Posterior vena cava (tissue), 2 donors: ENCODE data around the gene HIVEP1. TPM values are rescaled to one million over a fixed set of nuclear protein-coding genes. Genes with fewer than 3 reads are reported as not detected.
"Not testable (repeated sequence)": the region's sequence is repeated elsewhere in the genome, so short reads cannot be mapped to it uniquely, and the experiment has no call there.

Source experiments
- DNase-seq: peaks from one replicate; pipeline ENCODE4 v3.0.0-alpha.2; 2020; ENCODE audit warnings: low spot score
- intact Hi-C, 2 donors: fragments of 100-400 bp; cut with DNase I; formaldehyde crosslinking; loops; one replicate each; pipeline versions ENCODE4 v1.14.1 to v1.14.2; 2022 to 2023
- total RNA-seq, 2 donors: library from RNA; stranded (reverse); fragmentation: NEBNext Ultra II Directional; extraction: Animal tissue kit (Norgen Biotek cat#: 25700); gene quantifications; one replicate each; pipeline ENCODE4 v1.2.1, GENCODE V29; 2021
- donor health status: DM: yes; HTN: yes; CAD: no.
- donor health status: DM: yes; HTN: yes; CAD: no.

HIVEP1 gene
- total RNA-seq, 2 donors from 2014 or later: 29.0 to 35.2 TPM

DNA sequence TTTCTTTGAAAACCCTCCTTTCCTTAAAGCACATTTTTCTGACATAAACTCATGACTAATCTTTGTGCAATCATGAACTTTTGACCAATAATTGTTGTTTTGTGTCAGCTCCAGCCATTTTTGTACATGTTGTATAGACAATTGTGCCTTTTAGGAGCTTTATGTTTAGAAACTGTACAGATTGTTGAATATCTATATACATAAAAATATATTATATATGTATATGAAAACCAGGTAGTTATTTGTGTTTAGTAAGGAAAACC lies 152.3 kb downstream of the HIVEP1 start:
- intact Hi-C loops: no loop called here
- DNase-seq: no peak

DNA sequence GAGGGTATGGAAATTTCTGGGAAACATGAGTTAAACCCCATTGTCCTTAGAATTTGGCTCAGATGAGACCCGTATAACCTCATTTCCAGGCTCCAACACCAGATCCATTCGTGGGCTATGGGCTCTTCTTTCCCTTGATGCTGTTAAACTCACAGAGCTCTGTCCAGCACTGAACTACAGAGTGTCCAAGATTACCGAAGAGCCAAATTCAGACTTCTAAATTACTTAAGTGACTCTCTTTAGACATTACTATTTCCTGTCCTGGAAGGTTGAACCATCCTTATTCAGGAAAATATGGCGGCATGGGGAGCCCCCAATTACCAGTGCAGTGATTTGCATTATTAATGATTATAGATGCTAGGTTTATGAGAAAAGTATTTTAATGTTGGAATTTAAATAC lies 153.2 kb downstream of the HIVEP1 start:
- intact Hi-C loops: no loop called here

DNA sequence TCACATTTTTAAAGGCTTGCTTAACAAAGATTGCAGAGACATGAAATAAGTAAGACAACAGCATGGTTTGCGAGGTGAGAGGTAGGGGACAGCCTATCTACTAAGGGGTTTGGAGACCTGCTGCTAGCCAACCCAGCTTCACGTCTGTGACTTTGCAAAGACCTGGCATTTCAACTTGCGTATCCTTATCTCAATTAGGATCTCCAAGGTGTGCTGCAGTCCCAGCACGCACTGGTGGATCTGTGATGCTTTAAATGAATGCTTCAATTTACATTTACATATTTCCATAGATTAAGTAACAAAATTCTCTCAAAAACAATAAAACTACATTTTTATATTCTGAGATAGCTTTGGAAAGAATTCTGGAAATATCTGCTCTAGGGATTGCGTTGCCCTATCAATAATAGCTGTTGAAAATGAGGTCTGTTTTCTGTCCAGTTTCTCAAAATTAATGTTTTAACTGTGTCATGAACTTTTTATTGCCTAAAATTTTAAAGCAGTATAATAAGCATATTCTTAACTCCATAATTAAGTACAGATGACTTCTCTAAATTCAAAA lies 153.7 kb downstream of the HIVEP1 start:
- intact Hi-C loops: no loop called here
- DNase-seq: no peak

More for the DNA sequence above, 153.2 kb downstream of the HIVEP1 start:
- DNase-seq: no peak

DNA sequence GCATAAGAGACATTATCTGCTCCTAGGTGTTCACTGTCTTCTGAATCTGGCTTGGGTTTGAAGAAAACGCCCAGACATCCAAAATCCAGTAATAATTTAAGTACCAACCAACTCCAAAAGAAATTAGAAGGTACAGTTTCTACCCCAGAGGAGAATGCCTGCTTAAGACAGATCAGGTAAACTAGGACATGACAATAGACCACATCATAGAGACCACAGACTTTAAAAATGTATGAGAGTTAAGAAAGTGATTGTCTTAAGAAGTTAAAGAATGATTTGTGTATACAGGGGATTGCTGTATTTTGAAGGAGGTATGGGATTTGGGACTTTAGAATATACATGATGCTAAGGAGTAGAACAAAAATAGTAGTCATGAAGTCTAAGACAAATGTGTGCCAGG lies 157.3 kb downstream of the HIVEP1 start:
- no peak for DNase-seq
- intact Hi-C loops: no loop called here

DNA sequence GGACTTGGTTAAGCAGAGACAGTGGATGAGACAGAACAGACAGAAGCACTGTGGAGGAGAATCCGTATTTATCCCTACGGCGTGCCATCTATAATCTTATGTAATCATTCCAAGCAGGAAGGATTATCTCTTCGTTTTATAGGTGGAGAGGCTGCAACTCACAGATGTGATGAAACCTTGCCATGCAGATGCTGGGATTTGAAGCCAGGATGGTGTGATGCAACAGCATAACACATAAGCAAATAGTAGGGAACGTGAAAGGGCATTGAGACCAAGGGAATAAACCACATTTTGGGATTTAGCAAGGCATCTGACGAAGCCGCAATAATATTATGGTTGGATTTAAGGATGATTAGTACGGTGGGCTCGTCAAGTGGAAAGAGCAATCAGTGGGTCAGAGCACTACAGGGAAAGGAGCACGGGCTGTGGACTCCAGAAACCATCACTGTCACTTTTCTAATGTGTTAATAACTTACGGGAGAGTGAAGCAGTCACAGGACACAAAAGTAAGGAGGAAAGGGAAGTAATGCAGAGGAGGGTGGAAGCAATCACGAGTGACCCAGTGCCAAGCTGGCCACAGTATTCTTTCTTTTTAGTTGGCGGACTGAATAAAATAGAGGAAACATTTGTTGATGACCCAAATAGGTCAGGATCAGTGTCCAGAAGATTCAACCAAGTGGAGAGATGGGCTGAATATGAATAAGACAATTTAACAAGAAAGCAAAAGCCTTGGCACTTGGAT lies 158.4 kb downstream of the HIVEP1 start:
- no peak for DNase-seq
- intact Hi-C loops: no loop called here

DNA sequence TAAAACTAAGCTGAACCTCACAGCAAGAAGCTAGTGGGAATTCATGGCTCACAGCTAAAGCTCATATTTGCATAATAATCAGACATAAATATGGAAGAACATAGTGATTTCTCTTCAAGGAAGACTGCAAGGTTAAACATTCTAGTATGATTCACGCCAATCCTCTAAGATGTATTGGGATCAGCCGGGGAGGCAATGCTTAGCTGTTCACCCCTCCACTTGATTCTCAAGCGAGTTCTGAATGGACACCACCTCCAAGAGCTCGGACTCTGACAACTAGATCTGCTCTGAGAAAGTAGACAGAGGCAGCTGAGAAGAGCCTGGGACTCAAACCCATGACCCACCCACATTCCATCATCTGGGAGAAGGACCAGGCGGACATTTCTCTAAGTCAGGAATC lies 159.6 kb downstream of the HIVEP1 start:
- intact Hi-C loops: no loop called here
- DNase-seq: no peak

DNA sequence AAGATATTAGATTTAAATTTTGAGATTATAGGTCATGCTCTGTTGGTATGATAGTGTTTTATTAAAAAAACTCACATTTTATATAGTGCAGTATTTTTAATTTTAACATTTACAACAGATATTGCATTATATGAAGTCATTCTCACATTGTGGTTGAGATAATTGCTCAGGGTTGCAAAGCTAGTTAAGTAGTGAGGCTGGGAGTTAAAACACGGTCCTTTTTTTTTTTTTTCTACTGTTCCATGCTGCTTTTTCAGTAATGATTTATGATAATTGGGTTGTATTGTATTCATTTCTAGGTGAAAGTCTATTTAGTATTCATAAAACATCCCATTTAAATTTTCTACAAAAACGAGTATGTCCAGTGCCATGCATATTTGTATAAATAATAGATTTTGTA lies 160.5 kb downstream of the HIVEP1 start:
- intact Hi-C loops: no loop called here
- DNase-seq: no peak

DNA sequence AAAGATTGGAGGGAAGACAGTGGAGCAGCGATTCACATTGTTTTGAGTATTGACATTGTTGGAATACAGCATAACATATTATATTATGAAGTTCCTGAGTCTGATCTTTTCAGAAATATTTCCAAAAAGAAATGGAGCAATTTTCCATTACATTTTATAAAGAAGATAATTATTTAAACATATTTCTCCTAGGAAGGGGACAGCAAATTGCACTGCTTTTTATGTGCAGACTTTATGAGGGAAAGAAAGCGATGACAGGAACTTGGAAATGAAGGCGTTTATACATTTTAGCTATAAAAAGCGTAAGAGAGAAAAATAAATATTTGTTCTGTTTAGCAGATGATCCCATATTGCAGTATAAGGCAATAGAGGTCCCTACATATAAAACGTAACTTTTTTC lies 161.1 kb downstream of the HIVEP1 start:
- intact Hi-C loops: no loop called here
- DNase-seq: no peak

DNA sequence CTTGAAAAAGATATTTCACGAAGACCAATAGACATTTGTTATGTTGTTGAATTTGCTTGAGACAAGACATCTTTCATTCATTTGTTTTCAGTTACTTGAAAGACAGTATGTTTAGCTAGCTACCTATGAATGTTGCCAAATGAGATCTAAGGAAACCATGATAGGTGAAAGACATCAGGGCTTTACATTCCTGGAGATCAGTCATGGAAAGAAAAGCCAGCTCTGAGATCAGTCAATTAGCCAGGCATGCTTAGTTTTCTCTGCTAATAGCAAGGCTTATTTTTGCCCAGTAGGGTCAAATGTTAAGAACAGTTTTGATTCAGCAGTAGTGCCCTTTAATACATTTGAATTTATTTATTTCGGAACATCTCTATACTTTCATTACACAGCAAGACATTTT lies 161.5 kb downstream of the HIVEP1 start:
- intact Hi-C loops: no loop called here

DNA sequence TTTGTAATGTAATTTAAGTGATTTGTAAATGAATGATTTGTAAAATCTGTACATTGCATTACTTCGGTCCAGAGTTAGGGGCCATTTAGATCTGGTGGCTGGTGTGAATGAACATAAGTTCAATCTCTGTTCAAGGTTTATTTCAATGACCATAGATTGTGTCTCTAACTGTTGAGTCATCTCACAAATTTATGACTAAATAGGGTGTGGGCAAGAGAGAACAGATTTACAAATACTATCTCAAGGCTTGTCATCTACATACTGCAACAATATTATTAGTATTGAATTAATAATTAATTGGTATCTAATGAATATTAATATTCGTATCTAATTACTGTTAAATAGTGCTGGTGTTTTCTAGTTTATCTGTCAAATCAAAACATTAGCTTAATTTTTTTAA lies 162.8 kb downstream of the HIVEP1 start:
- intact Hi-C loops: no loop called here
- no peak for DNase-seq

More for the DNA sequence above, 161.5 kb downstream of the HIVEP1 start:
- no peak for DNase-seq

DNA sequence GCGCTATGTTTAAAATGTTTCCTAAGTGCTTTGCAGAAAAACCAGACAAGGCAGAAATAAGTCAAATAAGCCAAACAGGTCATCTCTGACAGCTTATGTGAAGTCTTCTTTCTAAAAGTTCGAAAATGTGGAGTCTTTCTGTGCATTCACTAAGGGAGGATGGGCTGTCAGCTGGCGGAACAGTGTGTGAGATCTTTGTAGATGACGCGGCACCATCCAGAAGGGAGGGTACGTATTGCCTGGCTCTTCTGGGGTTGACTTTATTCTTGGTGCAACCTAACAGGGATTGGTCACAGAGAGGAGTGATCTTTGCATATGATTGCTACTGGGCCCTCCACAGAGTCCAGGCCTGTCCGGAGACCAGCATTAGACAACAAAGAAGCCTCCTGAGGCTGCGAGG lies 163.5 kb downstream of the HIVEP1 start:
- intact Hi-C loops: no loop called here
- no peak for DNase-seq

DNA sequence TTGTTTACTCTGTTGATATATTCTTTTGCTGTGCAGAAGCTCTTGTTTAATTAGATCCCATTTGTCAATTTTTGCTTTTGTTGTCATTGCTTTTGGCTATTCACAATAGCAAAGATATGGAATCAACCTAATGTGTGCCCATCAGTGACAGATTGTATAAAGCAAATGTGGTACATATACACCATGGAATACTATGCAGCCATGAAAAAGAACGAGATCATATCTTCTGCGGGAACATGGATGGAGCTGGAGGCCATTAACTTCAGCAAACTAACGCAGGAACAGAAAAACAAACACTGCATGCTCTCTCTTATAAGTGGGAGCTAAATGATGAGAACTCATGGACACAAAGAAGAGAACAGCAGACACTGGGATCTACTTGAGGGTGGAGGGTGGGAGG lies 164.7 kb downstream of the HIVEP1 start:
- DNase-seq, intact Hi-C loops: not testable (repeated sequence)

DNA sequence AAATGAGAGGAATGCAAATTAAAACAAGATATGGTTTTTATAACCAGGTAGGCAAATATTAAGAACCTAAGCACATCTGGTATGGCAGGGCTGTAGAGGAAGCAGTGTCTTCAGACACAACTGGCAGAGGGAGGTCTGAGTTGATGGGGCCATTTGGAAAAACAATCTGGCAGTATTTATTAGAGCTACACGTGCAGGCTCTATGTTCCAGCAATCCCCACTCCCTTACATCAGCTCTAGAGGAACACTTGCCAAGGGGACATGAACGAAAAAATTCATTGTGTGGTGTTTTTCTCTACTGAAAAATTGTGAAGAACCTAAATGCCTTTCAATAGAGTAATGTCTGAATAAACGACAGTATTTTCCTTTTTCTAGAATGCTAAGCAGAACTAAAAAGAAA lies 166.4 kb downstream of the HIVEP1 start:
- no peak for DNase-seq
- intact Hi-C loops: no loop called here

DNA sequence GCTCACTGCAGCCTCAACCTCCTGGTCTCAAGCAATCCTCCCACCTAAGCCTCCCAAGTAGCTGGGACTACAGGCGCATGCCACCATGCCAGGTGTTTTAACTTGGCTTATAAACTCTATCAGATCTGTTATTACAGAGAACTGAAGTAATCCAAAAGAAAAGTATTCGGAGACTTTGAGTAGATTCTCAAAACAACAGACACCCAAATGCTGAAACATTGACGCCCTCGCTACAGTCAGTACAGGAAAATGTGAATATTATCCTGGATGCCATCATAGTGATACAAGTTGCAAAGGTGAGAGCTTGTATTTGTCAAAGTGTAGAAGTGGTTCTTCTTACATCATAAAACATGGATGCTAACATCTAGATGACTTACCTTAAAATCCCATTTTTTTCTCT lies 169.4 kb downstream of the HIVEP1 start:
- intact Hi-C loops: no loop called here
- no peak for DNase-seq

DNA sequence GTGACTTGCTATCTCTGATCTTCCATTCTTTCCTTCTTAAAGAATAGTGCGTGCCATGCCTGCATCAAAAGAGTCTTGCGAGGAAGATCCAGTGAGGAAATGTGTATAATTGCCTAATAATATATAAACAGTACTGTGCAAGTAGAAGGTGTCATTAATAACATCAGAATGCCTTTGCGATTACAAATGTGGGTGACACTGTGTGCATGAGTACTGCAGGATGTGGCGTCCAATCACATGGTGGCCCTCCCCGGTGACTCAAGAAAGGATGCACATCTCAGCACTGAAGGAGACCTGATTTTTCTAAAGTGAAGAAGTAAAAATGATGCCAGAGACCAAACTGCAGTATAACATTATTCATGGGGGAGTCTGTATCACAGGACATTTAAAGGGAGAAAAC lies 170.6 kb downstream of the HIVEP1 start:
- intact Hi-C loops: no loop called here

DNA sequence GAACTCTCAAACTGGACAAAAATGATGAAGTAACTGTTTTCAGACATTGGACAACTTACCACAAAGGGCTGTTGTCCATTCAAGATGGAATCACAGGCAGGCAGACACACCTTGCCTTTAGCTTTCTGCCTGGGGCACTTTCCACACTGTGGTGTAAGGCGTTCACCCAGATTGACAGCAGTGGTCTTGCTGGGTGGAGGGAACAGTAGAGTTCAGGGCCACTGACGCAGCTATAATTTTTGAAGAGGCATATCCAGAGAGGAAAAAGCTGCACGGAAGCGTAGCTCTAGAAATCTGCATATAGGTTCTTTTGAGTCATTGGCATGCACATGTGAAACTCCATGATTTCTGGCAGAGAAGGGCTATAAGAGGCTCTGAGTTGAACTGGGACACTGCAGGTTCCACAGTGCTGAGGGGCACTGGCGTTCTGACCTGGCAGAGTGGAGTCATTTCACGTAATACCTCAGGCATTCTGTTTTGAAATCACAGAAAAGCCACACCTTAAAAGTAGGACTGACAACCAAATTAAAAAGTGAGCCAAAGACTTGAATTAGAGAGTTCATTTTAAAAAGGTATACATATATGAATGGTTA lies 173.1 kb downstream of the HIVEP1 start:
- DNase-seq: no peak
- intact Hi-C loops: no loop called here

More for the DNA sequence above, 170.6 kb downstream of the HIVEP1 start:
- no peak for DNase-seq

DNA sequence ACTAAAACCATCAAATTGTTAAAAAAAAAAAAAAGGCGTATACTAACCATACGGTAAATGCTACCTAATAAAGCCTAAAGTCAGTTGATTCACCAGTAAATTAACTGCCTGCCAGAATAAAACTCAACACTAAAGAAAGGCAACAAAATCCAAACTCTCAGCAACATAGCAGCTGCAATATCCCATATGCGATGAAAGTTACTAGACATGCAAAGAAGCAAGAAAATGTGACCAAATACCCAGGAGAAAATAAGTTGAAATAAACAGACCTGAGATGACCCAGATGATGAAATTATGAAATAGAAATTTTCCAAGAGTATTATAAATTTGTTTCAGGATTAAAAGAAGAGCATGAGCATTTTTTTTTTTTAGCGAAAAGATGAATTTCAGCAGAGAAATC lies 174.4 kb downstream of the HIVEP1 start:
- intact Hi-C loops: no loop called here
- DNase-seq: no peak

DNA sequence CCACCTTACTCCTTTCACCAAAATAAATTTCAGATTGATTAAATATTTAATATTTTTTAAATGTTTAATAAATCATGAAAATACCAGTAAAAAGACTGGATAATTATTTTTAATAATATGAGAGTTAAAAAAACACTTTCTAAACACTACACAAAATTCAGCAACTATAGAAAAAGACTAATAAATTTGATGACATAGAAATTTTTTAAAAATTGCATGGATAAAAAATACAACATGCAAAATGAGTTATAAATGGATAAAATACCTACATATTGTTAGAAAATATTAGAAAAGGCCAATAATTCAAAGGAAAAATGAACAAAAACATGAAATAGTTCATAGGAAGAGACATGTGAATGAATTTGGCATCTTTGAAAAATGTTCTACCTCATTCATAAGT lies 177.0 kb downstream of the HIVEP1 start:
- intact Hi-C loops: no loop called here
- no peak for DNase-seq

DNA sequence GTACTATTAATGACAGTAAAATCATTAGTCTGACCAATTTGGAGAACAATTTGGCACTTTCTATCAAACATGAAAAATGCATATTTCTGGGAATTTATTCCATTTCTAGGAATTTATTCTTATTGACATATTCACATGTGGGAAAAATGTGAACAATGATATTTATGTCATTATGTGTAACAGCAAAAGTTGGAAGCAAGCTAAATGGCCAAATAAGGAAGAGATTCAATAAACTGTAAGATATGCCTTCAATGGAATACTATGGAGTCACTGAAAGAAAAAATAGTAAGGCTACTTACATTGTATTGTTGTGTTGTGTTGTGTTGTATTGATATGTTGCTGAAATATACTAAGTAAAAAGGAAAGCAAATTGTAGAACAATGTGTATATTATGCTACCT lies 177.5 kb downstream of the HIVEP1 start:
- no peak for DNase-seq
- intact Hi-C loops: no loop called here

DNA sequence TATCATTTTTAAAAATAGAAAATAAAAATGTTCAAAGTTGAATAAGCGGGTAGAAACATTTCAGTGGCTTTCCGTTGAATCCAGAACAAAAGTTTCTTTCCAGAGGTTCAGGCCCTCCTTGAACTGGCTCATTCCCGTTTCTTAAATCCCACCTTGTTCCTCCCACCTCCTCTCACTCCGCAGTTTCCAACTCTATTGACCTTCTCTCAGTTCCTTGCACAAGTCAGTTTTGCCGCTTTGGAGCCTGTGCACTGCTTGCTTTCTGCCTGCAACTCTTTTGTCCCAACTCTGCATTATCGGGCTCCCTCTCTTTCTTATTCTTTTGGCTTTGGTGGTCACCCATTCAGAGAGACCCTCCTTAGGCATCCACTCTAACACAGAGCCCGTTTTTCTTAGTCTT lies 178.1 kb downstream of the HIVEP1 start:
- DNase-seq: no peak
- intact Hi-C loops: no loop called here

DNA sequence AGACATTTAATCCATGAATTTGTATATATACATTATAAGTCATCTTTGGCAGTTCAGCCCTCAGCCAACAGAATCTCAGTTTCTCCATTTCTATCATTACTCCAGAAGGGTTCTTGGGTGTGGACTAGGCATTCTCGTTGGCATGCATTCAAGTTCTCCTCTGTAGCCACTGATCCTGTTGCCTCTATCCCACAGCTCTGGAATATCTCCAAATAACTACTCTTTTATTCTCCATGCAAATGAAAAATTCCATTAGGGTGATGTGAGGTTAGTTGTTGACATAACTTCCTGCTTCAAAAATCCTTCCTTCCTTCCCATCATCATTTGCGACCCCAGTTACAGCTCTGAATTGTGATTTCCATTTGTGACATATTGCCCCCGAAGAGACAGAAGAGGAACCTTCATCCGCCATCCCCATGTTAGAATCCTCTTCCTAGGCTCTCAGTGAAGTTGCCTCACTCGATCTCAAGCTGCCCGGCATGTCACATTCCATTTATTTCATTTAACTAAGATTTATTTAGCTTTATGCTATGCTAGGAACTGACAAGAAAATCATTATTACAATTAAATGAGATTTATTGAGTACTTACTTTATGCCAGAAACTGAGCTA lies 184.3 kb downstream of the HIVEP1 start:
- intact Hi-C loops: no loop called here
- DNase-seq: no peak
